ENCODE results near the gene VRTN. TPM values are rescaled to one million over a fixed set of nuclear protein-coding genes. Genes with fewer than 3 reads are reported as not detected.
A peak's percentile ranks its signal among the peaks of the same experiment; 100 is the strongest.

VRTN gene
- total and polyA plus RNA-seq, 2 of the 8 experiments (the other 6 are each of a cell fraction or from before 2014, with no cell fraction given): 133 to 148 TPM

DNA sequence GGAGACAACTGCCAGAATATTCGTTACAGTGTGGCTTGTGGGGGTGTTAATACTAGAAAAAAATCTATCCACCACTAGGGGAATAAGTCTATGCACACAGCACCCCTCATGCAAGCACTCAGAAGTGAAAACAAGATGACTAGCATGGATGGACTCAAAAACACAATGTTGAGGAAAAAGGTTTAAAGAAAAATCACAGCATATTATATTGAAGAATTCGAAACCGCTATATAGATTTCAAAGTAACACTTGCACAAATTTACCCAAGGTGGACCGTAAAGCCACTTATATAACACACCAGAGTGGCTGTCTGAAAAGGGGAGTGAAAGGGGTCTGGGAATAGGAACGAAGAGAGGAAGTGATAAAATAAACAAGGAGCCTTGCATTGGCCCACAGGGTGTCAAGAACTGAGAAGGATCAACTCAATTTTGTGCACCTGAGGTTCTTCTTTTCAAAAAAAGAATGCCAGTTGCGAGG lies 46.1 kb upstream of the VRTN start:
- Histone ChIP-seq H3K23ac (ENCODE audit: insufficient read length) (no peak overlapping the region), H3K4ac (replicated peaks; ENCODE audit: insufficient read length, low read depth, low read length) (no peak overlapping the region), H3K36me3 (ENCODE audit: control insufficient read depth in 2 of 4, insufficient read depth in 4 of 4, low read length in 3 of 4) (peaks cover 11 to 20% (median 16%) of the 10 kb centered on the region in 4 experiments; a peak in 7 of 8 replicates), H3K14ac (ENCODE audit: insufficient read length) (no peak overlapping the region), H3K27ac (ENCODE audit: low read depth, low read length) (0 out of 2 replicates have a peak overlapping the region, but pooled peaks have one; percentile 46), H2BK5ac (ENCODE audit: low read depth, low read length) (no peak overlapping the region; the same call in 1 of the 2 replicates), H3K56ac (replicated peaks; ENCODE audit: insufficient read length, low read depth, low read length) (peak overlapping the region; percentile 49), H4K91ac (replicated peaks; ENCODE audit: insufficient read length, low read length) (peak overlapping the region; percentile 18), H4K5ac (ENCODE audit: insufficient read length, low read depth, low read length) (peak overlapping the region; percentile 93), H3K79me2 (ENCODE audit: control insufficient read depth in 1 of 2, insufficient read depth in 2 of 2, low read length in 2 of 2) (peaks cover 7 to 47% of the 10 kb centered on the region in 2 experiments; a peak in 3 of 4 replicates), H3K9ac (replicated peaks in 1 of 4; ENCODE audit: extremely low read depth in 1 of 4, low read depth in 3 of 4, low read length in 3 of 4) (peak overlapping the region in 3 of 4 experiments; percentile 75 to 90 (median 81); a peak in 6 of 7 replicates), H3K79me1 (ENCODE audit: low read depth, low read length) (peaks cover 6% of the 10 kb centered on the region; the same call in 1 of the 2 replicates), H3K4me1 (replicated peaks in 1 of 4; ENCODE audit: control insufficient read depth in 3 of 4, insufficient read depth in 4 of 4, low read length in 3 of 4) (no peaks in the 10 kb centered on the region), H3K27me3 (replicated peaks in 1 of 4; ENCODE audit: control insufficient read depth in 3 of 4, extremely low read depth in 1 of 4, insufficient read depth in 3 of 4, low read length in 3 of 4) (no peaks in the 10 kb centered on the region), H2BK12ac (ENCODE audit: low read depth, low read length) (no peak overlapping the region; the same call in 1 of the 2 replicates), H2AFZ (ENCODE audit: low read length) (no peak overlapping the region), H2BK20ac (ENCODE audit: low read length) (no peak overlapping the region), H3K4me2 (ENCODE audit: insufficient read depth in 1 of 2, low read depth in 2 of 2, low read length in 2 of 2) (peak overlapping the region; percentile 75 to 87), H2AK5ac (ENCODE audit: low read depth, low read length) (no peak overlapping the region), H3K18ac (ENCODE audit: extremely low read depth, low read length) (peak overlapping the region; percentile 87; the same call in 1 of the 2 replicates), H3K4me3 (ENCODE audit: extremely low read depth in 1 of 4, insufficient read depth in 2 of 4, low read depth in 3 of 4, low read length in 4 of 4) (peak overlapping the region; percentile 76 to 99 (median 80)), H4K20me1 (replicated peaks in 1 of 2; ENCODE audit: control insufficient read depth in 1 of 2, insufficient read depth in 2 of 2, low read length in 2 of 2) (peaks cover 6 to 7% of the 10 kb centered on the region in 2 experiments), H2BK15ac (ENCODE audit: low read length) (no peak overlapping the region), H3K23me2 (ENCODE audit: low read depth, low read length) (peaks cover 2% of the 10 kb centered on the region; the same call in 1 of the 2 replicates), H3K9me3 (ENCODE audit: insufficient read depth in 2 of 2, low read depth in 1 of 2, low read length in 1 of 2) (no peaks in the 10 kb centered on the region), H2BK120ac (replicated peaks; ENCODE audit: low read depth, low read length) (no peak overlapping the region), H4K8ac (ENCODE audit: extremely low read depth, insufficient read depth, low read length) (peak overlapping the region; percentile 91; the same call in 1 of the 2 replicates)
- CTCF ChIA-PET (ENCODE audit: partially characterized antibody): interaction anchor here (0.7 to 15.9 kb wide), 17 partner anchors 6 to 176 kb away, joined by 3 to 214 read pairs (median 4); partner anchors contain the start of genes ABCD4 and VRTN
- TF ChIP-seq HDAC2 (IDR thresholded peaks at IDR 0.05; ENCODE audit: borderline replicate concordance in 1 of 2, low read depth in 2 of 2, low read length in 2 of 2) (0 out of 4 replicates have a peak, but pooled peaks of 1 of the 2 experiments have one; percentile 33), SAP30 (IDR thresholded peaks at IDR 0.05; ENCODE audit: insufficient read depth, insufficient replicate concordance, low read length) (peak; percentile 70), JUND (IDR thresholded peaks at IDR 0.05; ENCODE audit: low read length) (no peak)
- TF ChIP-seq, protein P1, sequence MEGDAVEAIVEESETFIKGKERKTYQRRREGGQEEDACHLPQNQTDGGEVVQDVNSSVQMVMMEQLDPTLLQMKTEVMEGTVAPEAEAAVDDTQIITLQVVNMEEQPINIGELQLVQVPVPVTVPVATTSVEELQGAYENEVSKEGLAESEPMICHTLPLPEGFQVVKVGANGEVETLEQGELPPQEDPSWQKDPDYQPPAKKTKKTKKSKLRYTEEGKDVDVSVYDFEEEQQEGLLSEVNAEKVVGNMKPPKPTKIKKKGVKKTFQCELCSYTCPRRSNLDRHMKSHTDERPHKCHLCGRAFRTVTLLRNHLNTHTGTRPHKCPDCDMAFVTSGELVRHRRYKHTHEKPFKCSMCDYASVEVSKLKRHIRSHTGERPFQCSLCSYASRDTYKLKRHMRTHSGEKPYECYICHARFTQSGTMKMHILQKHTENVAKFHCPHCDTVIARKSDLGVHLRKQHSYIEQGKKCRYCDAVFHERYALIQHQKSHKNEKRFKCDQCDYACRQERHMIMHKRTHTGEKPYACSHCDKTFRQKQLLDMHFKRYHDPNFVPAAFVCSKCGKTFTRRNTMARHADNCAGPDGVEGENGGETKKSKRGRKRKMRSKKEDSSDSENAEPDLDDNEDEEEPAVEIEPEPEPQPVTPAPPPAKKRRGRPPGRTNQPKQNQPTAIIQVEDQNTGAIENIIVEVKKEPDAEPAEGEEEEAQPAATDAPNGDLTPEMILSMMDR (IDR thresholded peaks at IDR 0.05; ENCODE audit: control extremely low read depth in 1 of 3, insufficient read depth in 1 of 3, low read depth in 1 of 3, low read length in 3 of 3): peak in 2 of 3 experiments; percentile 25 to 43; a peak in 2 of 4 replicates
- POLR2A ChIA-PET (ENCODE audit: partially characterized antibody): interaction anchor here (0.8 to 3.8 kb wide), 33 partner anchors 9 to 200 kb away, joined by 3 to 30 read pairs (median 4); partner anchors contain the start of genes ISCA2, NPC2 and VRTN
- DNase-seq (ENCODE audit: low read depth in 1 of 2, low spot score in 2 of 2) (no peak), FAIRE-seq (no peak)
- WGBS, 2 experiments (ENCODE audit: extremely low coverage in 1 of 2, insufficient coverage in 1 of 2, insufficient read length in 1 of 2, insufficient replicate concordance in 2 of 2, low coverage in 1 of 2, low lambda C conversion rate in 2 of 2, missing lambda C conversion rate in 1 of 2): 3% methylated on average over 6 of the region's 6 CpGs; no CpG with 5 or more reads in 1 of the 2 experiments
